Measurements from ENCODE around the gene EFNA5. TPM values are rescaled to one million over a fixed set of nuclear protein-coding genes. Genes with fewer than 3 reads are reported as not detected.

Gene EFNA5
- total RNA-seq, 2 experiments from 2014 or later: not detected

GRCh38 chr5:107616213-107616612, 54.5 kb downstream of the EFNA5 start:
- Histone ChIP-seq H3K27ac (ENCODE audit: low read depth in 1 of 2, low read length in 2 of 2) (no peak overlapping the region), H3K27me3 (ENCODE audit: control insufficient read depth in 1 of 2, insufficient read depth in 2 of 2, low read length in 2 of 2) (no peaks in the 10 kb centered on the region), H3K4me3 (ENCODE audit: low read length) (no peak overlapping the region), H3K9me3 (ENCODE audit: control insufficient read depth in 1 of 2, insufficient read depth in 1 of 2, low read length in 2 of 2) (no peaks in the 10 kb centered on the region), H3K4me1 (ENCODE audit: insufficient read depth, low read length) (no peaks in the 10 kb centered on the region), H3K36me3 (ENCODE audit: insufficient read depth, low read length) (no peaks in the 10 kb centered on the region)
- Mint-ChIP-seq H3K27ac (no peak overlapping the region), H3K27me3 (peaks cover 17% of the 10 kb centered on the region), H3K9me3 (no peaks in the 10 kb centered on the region), H3K4me3 (no peak overlapping the region), H3K4me1 (ENCODE audit: low read depth) (no peaks in the 10 kb centered on the region), H3K36me3 (ENCODE audit: low read depth) (no peaks in the 10 kb centered on the region)
- no peak for TF ChIP-seq CTCF (IDR thresholded peaks at IDR 0.05)
- CTCF ChIA-PET: no interaction called here
- intact Hi-C loops (cut with DNase I, micrococcal nuclease): no loop called here
- ATAC-seq (ENCODE audit: poor library complexity) (no peak), DNase-seq (no peak)
- POLR2A ChIA-PET: no interaction called here

- ChIA-PET POLR2A (no interaction called here), CTCF (no interaction called here)
- no peaks in the 10 kb centered on the region for H3K9me3 ChIP-seq (ENCODE audit: control insufficient read depth in 1 of 2, insufficient read depth in 1 of 2, low read length in 2 of 2)
- H3K27me3 ChIP-seq (ENCODE audit: control insufficient read depth in 1 of 2, insufficient read depth in 2 of 2, low read length in 2 of 2): no peaks in the 10 kb centered on the region
- ATAC-seq (ENCODE audit: poor library complexity) (no peak), DNase-seq (no peak)
- Mint-ChIP-seq H3K36me3 (ENCODE audit: low read depth) (no peaks in the 10 kb centered on the region), H3K9me3 (no peaks in the 10 kb centered on the region), H3K4me3 (no peak overlapping the region), H3K27ac (no peak overlapping the region), H3K4me1 (ENCODE audit: low read depth) (no peaks in the 10 kb centered on the region), H3K27me3 (peaks cover 18% of the 10 kb centered on the region)
- intact Hi-C loops (cut with DNase I, micrococcal nuclease): no loop called here
- H3K27ac ChIP-seq (ENCODE audit: low read depth in 1 of 2, low read length in 2 of 2): no peak overlapping the region
- H3K4me3 ChIP-seq (ENCODE audit: low read length): no peak overlapping the region
- no peaks in the 10 kb centered on the region for H3K4me1 ChIP-seq (ENCODE audit: insufficient read depth, low read length)
- H3K36me3 ChIP-seq (ENCODE audit: insufficient read depth, low read length): no peaks in the 10 kb centered on the region
- TF ChIP-seq CTCF (IDR thresholded peaks at IDR 0.05): no peak
Measured at GRCh38 chr5:107615299-107615817, 55.4 kb downstream of the EFNA5 start.

- POLR2A ChIA-PET: no interaction called here
- no peak for ATAC-seq (ENCODE audit: poor library complexity)
- no peaks in the 10 kb centered on the region for H3K27me3 ChIP-seq (ENCODE audit: control insufficient read depth in 1 of 2, insufficient read depth in 2 of 2, low read length in 2 of 2)
- Mint-ChIP-seq H3K4me3 (no peak overlapping the region), H3K4me1 (ENCODE audit: low read depth) (no peaks in the 10 kb centered on the region), H3K27me3 (peaks cover 11% of the 10 kb centered on the region), H3K36me3 (ENCODE audit: low read depth) (no peaks in the 10 kb centered on the region), H3K27ac (no peak overlapping the region), H3K9me3 (no peaks in the 10 kb centered on the region)
- DNase-seq: no peak
- peaks cover 0 to 3% of the 10 kb centered on the region in 2 experiments for H3K9me3 ChIP-seq (ENCODE audit: control insufficient read depth in 1 of 2, insufficient read depth in 1 of 2, low read length in 2 of 2)
- no peak for TF ChIP-seq CTCF (IDR thresholded peaks at IDR 0.05)
- no peak overlapping the region for H3K4me3 ChIP-seq (ENCODE audit: low read length)
- no peaks in the 10 kb centered on the region for H3K36me3 ChIP-seq (ENCODE audit: insufficient read depth, low read length)
- CTCF ChIA-PET: no interaction called here
- no peak overlapping the region for H3K27ac ChIP-seq (ENCODE audit: low read depth in 1 of 2, low read length in 2 of 2)
- no peaks in the 10 kb centered on the region for H3K4me1 ChIP-seq (ENCODE audit: insufficient read depth, low read length)
- intact Hi-C loops (cut with DNase I, micrococcal nuclease): no loop called here
Measured at GRCh38 chr5:107612541-107612940, 58.2 kb downstream of the EFNA5 start.

All from CD4-positive, alpha-beta T cell (primary cell).